GM19328 (cell line): ENCODE results near the gene THBS2.
"Not testable (repeated sequence)": the region's sequence is repeated elsewhere in the genome, so short reads cannot be mapped to it uniquely, and the experiment has no call there.

Experiments used
- ATAC-seq: cut with Tn5 transposase; IDR thresholded peaks from one replicate; pipeline ENCODE4 v1.9.1; 2021; ENCODE audit warnings: mild to moderate bottlenecking, moderate library complexity; ENCODE audit not compliant: unreplicated experiment

THBS2 gene

DNA sequence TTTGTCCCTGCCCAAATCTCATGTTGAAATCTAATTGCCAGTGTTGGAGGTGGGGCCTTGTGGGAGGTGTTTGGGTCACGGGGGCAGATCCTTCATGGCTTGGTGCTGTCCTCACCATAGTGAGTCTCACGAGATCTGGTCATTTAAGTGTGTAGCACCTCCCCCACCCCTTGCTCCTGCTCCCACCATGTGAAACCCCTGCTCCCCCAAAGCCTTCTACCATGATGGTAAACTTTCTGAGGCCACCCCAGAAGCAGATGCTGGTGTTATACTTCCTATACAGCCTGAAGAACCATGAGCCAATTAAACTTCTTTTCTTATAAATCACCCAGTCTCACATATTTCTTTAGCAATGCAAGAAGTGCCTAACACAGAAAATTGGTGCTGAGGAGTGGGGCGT lies 19.9 kb upstream of the THBS2 start:
- ATAC-seq, result no peak

GRCh38 chr6:169271877-169272216 lies 18.2 kb upstream of the THBS2 start:
- ATAC-seq, result no peak

- ATAC-seq, result no peak
Observed at GRCh38 chr6:169271158-169271876, 17.7 kb upstream of the THBS2 start.

DNA sequence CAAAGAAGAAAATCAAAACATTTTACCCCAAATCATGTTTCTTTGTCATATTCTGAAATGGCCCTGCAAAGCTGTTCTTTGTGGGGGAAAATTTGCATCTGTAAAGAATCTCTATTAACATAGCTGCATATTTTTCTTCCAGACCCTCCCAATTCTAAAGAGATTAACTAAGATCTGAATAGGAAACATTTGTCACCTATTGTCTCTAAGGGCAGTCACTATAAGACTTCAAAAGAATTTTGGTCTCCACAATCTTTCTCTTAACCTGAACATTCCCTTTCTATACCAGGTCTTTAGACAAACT lies 16.4 kb upstream of the THBS2 start:
- ATAC-seq, result not testable (repeated sequence)

DNA sequence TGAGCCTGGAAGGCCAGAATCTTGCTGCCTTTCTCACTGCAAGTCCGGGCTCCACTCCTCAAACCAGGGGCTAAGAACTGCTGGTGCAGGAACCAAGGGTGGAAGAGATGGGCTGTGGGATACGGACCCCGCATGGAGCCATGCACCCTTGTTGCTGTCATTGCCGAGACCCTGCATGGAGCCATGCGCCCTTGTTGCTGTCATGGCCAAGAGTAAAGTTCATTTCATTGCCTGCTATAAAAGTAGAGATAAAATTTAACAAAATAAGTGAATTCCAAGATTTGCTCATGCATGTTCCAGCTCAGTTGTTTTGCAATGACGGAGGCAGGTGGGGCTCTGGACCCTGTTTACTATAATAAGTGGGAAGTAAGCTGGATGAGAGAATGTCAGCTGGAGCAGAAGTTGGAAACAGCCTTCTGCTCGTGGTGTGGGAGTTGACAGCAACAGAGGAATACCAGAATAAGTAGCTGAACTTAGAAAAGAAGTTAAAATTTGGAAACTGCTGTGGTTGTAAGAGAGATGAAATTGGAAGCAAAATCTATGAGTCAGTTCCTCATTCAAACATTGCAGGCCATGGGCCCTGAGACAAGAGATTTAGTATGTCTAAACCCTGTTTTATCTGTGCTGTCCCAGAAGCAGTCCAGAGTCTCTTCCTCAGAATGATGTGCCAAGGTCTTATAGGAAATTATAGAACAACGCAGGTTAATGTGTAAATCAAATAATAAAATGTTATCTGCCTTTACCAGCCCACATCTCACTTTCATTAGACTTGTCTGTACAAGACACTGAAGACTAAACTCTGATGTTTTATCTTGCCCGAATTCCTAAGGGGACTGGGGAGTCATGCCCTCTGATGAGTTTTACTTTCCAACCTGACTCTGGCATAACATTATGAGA lies 15.8 kb upstream of the THBS2 start:
- no peak for ATAC-seq

GRCh38 chr6:169268276-169268675 lies 14.6 kb upstream of the THBS2 start:
- ATAC-seq, result no peak

GRCh38 chr6:169266746-169267591 lies 13.3 kb upstream of the THBS2 start:
- ATAC-seq, result no peak

DNA sequence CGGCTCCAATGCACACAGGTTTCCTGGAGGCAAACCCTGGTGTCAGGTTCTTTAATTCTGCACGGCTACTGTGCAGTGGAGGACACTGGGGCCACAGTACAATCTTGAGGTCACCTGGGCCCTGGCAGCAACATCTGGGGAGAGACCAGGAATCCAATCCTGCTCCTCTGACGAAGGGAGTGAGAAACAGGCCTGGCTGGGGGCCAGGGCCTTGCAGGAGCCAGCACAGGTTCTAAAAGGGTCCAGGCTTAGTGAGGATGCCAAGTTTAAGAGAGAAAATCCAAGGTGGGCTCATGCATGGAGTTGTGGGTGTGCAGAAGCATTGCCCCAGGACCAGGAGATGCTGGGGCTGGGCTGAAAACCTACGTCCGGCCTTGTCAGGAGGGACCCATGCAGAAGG lies 12.6 kb upstream of the THBS2 start:
- no peak for ATAC-seq

DNA sequence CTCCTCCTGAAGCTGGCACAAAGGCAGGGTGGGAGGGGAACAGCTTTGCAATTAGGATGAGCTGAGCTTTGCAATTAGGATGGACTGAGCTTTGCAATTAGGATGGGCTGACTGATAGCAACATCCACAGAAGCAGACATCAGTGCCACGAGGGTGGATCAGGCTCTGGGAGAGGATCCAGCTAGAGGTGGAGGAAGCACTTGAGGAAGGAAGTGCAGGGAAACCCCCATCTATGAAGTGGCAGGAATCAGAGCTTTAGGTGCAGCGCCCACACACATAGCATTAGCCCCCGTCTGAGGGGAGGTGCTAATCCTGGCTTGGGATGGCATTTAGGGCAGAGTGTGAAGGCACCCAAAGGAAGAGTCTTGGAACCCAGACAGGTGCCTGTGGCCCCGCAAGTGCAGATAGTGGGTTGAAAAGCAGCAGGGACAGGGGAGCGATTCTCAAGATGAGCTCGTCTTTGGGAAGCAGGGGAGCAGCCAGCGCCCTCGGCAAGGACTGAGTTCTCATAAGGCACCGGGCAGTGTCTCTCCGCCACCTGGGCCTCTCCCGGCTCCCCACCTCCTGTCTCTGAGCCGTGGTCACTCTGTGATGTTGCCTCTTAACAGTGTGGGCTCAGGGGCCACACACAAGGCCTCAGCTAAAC lies 12.0 kb upstream of the THBS2 start:
- no peak for ATAC-seq

DNA sequence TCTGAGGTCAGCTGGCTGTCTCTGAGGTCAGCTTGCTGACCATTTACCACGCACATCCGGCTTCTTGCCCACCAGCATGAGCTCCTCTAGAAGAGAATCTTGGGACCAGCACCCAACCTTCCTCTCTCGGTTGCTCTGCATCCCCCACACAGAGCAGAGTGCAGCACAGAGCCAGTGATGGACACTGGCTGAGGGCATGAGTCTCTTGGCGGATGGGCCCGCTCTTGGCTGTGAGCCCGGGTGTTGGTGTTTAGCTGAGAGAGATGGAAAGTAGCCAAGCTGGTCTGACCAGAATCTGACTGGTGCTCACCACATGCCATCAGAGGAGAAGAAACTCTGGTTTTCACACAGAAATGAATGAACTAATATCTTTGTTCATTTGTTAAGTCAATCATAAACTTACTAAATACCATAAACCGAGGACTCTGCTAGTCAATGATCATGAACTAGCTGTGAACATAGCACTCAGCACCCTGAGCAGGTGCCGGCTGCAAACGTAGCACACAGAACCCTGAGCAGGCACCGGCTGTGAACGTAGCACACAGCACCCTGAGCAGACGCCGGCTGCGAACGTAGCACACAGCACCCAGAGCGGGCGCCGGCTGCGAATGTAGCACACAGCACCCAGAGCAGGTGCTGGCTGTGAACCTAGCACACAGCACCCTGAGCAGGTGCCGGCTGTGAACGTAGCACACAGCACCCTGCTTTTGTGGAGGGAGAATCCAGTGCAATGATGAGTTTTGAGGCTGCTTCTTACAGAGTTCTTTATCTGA lies 10.4 kb upstream of the THBS2 start:
- no peak for ATAC-seq

- ATAC-seq, result no peak
Observed at GRCh38 chr6:169263374-169263773, 9.7 kb upstream of the THBS2 start.

DNA sequence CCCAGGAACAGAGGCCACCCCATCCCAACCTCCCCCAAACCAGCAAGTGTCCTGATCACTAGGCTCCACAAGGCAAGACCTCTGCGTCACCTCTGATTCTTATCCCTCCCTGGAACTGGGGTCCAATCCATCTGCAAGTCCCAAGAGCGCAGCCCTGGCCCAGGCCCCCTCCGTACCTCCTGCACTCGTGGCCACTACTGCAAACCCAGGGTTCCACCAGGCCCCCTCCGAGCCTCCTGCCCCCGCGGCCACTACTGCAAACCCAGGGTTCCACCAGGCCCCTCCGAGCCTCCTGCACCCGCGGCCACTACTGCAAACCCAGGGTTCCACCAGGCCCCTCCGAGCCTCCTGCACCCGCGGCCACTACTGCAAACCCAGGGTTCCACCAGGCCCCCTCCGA lies 9.0 kb upstream of the THBS2 start:
- ATAC-seq, result not testable (repeated sequence)

GRCh38 chr6:169256518-169256917 lies 2.9 kb upstream of the THBS2 start:
- no peak for ATAC-seq

DNA sequence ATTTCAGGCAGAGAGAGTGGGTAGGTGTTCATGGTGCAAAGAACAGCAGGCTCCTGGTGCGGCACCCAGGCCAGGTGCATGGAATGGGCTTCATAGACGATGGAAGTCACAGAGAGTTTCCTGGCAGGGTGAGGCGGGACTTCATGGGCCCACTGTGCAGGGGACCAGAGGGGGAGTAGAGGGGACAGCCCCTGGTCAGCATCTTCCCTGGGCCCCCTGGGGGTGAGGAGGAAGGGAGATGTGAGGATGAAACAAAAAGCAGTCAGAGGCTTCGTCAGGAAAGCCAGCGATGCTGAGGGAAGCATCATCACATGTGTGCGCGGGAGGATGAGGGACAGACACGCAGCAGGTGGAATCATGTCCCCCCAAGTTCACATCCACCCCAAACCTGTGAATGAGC lies 2.4 kb upstream of the THBS2 start:
- ATAC-seq, result no peak

GRCh38 chr6:169255643-169256042 lies 2.0 kb upstream of the THBS2 start:
- ATAC-seq, result no peak

GRCh38 chr6:169254456-169255316 lies 1.0 kb upstream of the THBS2 start:
- no peak for ATAC-seq

DNA sequence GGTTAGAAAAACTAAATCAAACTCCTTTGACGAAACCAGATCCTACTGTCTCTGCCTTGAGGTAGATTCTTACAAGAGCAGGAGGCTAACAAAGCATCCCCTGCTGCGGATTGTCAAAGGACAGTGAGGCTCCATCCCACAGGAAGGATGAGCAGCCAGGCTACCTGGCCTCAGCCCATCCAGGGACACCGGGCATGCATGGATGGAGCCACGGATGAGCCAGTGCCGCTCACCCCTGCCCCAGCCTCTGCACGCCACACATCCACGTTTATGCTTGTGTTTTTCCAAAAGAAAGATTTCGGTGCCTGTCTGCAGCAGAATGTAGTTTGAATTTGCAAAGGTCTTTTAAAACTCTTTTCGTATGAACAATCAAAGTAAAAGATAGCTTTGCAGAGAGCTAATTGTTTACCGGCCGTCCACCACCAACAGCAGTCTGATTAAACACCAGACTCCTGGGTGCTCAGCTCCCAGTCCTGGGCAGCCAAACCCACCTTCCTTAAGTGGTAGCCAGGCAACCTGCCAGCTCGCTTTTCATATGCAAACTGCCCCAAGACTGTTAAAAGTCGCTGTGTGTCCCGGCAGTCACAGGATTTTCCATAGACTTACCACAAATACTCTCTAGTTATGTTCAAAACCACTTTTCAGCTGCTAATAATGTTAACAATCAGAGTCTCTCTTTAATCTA lies 999 bp downstream of the THBS2 start:
- no peak for ATAC-seq

DNA sequence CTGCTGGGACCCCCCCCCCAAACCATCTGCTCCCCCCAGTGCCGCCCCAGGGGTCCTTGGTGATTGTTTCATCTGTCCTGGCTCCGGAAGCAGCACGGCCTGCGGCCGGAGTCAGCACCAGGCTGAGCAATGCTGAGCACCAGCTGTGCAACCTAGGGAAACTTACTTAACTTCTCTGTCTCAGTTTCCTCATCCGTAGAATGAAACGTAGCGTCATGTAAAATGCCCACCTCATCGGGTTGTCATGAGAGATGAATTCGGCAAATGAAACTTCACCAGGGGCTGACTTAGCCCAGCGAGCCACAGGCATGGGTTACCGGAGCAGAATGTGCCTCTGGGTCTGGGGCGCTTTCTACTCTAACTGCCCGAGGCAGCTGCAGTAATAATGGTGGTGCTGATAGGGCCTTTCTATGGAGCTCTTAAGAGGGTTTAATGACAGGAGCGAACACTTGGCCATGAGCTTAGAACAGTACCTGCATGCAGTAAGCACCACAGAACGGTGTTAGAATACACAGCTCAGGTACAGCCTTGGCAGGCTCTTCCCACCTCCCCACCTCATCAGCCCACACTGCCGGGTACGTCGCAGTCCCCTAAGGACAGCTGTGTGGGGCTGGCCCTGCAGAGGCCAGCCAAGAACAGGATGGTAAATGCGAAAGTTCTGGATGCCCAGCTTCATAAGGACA lies 1.7 kb downstream of the THBS2 start:
- no peak for ATAC-seq
